Smooth muscle cell (in vitro differentiated cells): ENCODE data around the gene RNF123. TPM values are rescaled to one million over a fixed set of nuclear protein-coding genes. Genes with fewer than 3 reads are reported as not detected.

Experiments
- DNase-seq: peaks from one replicate; lab custom pipeline; 2025; ENCODE audit not compliant: unreplicated experiment; lab: John Stamatoyannopoulos, UW
- H2AFZ ChIP-seq: fragments of 200-600 bp; sonication (generic); 2 replicates; pipeline ENCODE4 v1.6.0; 2016; ENCODE audit warnings: antibody characterized with exemption, low read depth, mild to moderate bottlenecking
- H3F3A ChIP-seq: fragments of 200-600 bp; sonication (generic); 2 replicates; pipeline ENCODE4 v1.6.0; 2017; ENCODE audit warnings: antibody characterized with exemption, low read depth
- H3K27ac ChIP-seq: fragments of 200-600 bp; sonication (generic); 2 replicates; pipeline ENCODE4 v1.5.1; 2016; ENCODE audit warnings: low read depth, mild to moderate bottlenecking
- H3K27me3 ChIP-seq: fragments of 200-600 bp; sonication (generic); 2 replicates; pipeline ENCODE4 v1.6.1; 2016; ENCODE audit warnings: low read depth, mild to moderate bottlenecking
- H3K36me3 ChIP-seq: fragments of 200-600 bp; sonication (generic); 2 replicates; pipeline ENCODE4 v1.5.1; 2016; ENCODE audit warnings: low read depth
- H3K4me1 ChIP-seq: fragments of 200-600 bp; sonication (generic); 2 replicates; pipeline ENCODE4 v1.5.1; 2016; ENCODE audit warnings: low read depth
- H3K4me2 ChIP-seq: fragments of 200-600 bp; sonication (generic); 2 replicates; pipeline ENCODE4 v1.6.0; 2016; ENCODE audit warnings: mild to moderate bottlenecking
- H3K4me3 ChIP-seq: fragments of 200-600 bp; sonication (generic); 2 replicates; pipeline ENCODE4 v1.5.1; 2016; ENCODE audit warnings: mild to moderate bottlenecking
- H3K79me2 ChIP-seq: fragments of 200-600 bp; sonication (generic); 2 replicates; pipeline ENCODE4 v1.6.0; 2016; ENCODE audit warnings: low read depth, mild to moderate bottlenecking
- H3K9ac ChIP-seq: fragments of 200-600 bp; sonication (generic); 2 replicates; pipeline ENCODE4 v1.6.0; 2016; ENCODE audit warnings: low read depth
- H3K9me3 ChIP-seq: fragments of 200-600 bp; sonication (generic); replicated peaks from 2 replicates; pipeline ENCODE4 v1.5.1; 2016; ENCODE audit warnings: low read depth
- H4K20me1 ChIP-seq: fragments of 200-600 bp; sonication (generic); 2 replicates; pipeline ENCODE4 v1.6.0; 2016; ENCODE audit warnings: low read depth
- CTCF ChIP-seq: fragments of 200-600 bp; sonication (generic); IDR thresholded peaks from 2 replicates; pipeline ENCODE4 v1.5.1; 2017; ENCODE audit warnings: borderline replicate concordance, mild to moderate bottlenecking, antibody characterized with exemption; ENCODE audit not compliant: insufficient read depth, poor library complexity, severe bottlenecking
- WGBS: methylation state at CpG from one replicate; pipeline ENCODE4 v1.1.7; 2016; ENCODE audit warnings: low lambda C conversion rate; 5-methylcytosine and 5-hydroxymethylcytosine counted together
- polyA plus RNA-seq: library from polyadenylated mRNA; unstranded; fragments of >200 nt; fragmentation: Nextera tagmentation; extraction: Ambion mirVana; gene quantifications from 2 replicates; pipeline ENCODE4 v1.2.1, GENCODE V29; 2016
- total RNA-seq: library from RNA; depleted of rRNA; stranded (reverse); fragments of >200 nt; gene quantifications from 2 replicates; pipeline ENCODE4 v1.2.3, GENCODE V29; 2014

RNF123 gene
- total and polyA plus RNA-seq, 2 experiments from 2014 or later = 15.8 to 23.9 TPM

- Histone ChIP-seq H4K20me1 (peaks cover 3% of the 10 kb centered on the region), H3K79me2 (no peaks in the 10 kb centered on the region), H3K36me3 (no peaks in the 10 kb centered on the region), H3K4me1 (peaks cover 9% of the 10 kb centered on the region), H2AFZ (no peak overlapping the region), H3K27ac (no peak overlapping the region), H3K4me2 (no peak overlapping the region), H3K9ac (no peak overlapping the region), H3K9me3 (no peaks in the 10 kb centered on the region), H3F3A (peaks cover 6% of the 10 kb centered on the region), H3K27me3 (no peaks in the 10 kb centered on the region), H3K4me3 (no peak overlapping the region)
- no peak for TF ChIP-seq CTCF
- 72% methylated on average over 6 of the region's 6 CpGs for WGBS
- no peak for DNase-seq
These were observed 18.4 kb upstream of the RNF123 start for GRCh38 chr3:49670940-49671290.

GRCh38 chr3:49671291-49672288 is 17.8 kb upstream of the RNF123 start:
- peak; percentile 86 for TF ChIP-seq CTCF
- Histone ChIP-seq H2AFZ (no peak overlapping the region), H3F3A (peaks cover 6% of the 10 kb centered on the region), H3K79me2 (no peaks in the 10 kb centered on the region), H3K36me3 (no peaks in the 10 kb centered on the region), H3K9ac (no peak overlapping the region), H3K4me2 (no peak overlapping the region), H3K4me1 (peaks cover 9% of the 10 kb centered on the region), H3K27me3 (no peaks in the 10 kb centered on the region), H4K20me1 (peaks cover 3% of the 10 kb centered on the region), H3K27ac (no peak overlapping the region), H3K4me3 (no peak overlapping the region), H3K9me3 (no peaks in the 10 kb centered on the region)
- WGBS = 52% methylated on average over 11 of the region's 11 CpGs
- DNase-seq = no peak

DNA sequence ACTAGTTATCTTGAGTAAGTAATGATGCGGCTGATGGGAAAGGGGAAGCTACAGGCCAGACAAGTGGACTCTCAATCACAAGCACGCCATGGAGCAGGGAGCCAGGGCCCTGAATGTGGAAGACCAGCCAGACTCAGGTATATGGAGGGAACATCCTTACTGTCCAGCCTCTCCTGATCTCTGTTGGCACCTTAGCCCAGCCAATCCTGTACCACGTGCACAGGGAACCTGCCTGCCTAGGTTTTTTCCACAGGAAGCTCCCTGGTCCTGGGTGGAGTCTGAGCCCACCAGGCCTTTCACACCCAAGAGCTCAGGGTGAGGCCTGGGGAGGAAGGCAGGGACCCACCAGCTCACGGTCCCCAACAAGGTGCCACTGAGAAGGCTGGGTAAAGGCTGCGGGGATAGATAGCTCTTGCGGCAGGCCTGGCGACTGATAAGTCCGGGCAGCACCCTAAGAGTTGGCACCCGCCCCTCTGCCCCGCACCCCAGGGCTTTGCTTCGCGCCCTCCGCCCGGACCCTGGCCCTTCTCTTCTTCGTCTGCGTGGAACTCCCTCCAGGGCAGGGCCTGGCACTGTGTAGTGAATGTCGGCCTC is 16.1 kb upstream of the RNF123 start:
- no peak for TF ChIP-seq CTCF
- no peaks in the 10 kb centered on the region for H3K9me3 ChIP-seq
- peaks cover 6% of the 10 kb centered on the region for H3F3A ChIP-seq
- H3K4me2 ChIP-seq = peak overlapping the region; percentile 93
- no peaks in the 10 kb centered on the region for H3K79me2 ChIP-seq
- peak overlapping the region; percentile 87 for H3K27ac ChIP-seq
- peak overlapping the region; percentile 92 for H3K4me3 ChIP-seq
- H4K20me1 ChIP-seq = peaks cover 3% of the 10 kb centered on the region
- no peak for DNase-seq
- H3K36me3 ChIP-seq = no peaks in the 10 kb centered on the region
- no peaks in the 10 kb centered on the region for H3K27me3 ChIP-seq
- peak overlapping the region; percentile 89 for H3K9ac ChIP-seq
- peak overlapping the region; percentile 20 for H2AFZ ChIP-seq
- H3K4me1 ChIP-seq = peaks cover 9% of the 10 kb centered on the region
- WGBS = 35% methylated on average over 7 of the region's 17 CpGs
